Glutamatergic neuron (in vitro differentiated cells): Measurements from ENCODE around the gene TMEM198. TPM values are rescaled to one million over a fixed set of nuclear protein-coding genes. Genes with fewer than 3 reads are reported as not detected.

ENCODE experiments used
- DNase-seq: peaks from one replicate; pipeline ENCODE4 v3.0.0; 2022
- H3K27ac Mint-ChIP-seq: one replicate; pipeline ENCODE4 v1.8.0; 2020; ENCODE audit warnings: mild to moderate bottlenecking, mixed read lengths, inconsistent platforms; ENCODE audit not compliant: unreplicated experiment
- H3K27me3 Mint-ChIP-seq: one replicate; pipeline ENCODE4 v1.8.0; 2020; ENCODE audit warnings: mild to moderate bottlenecking, moderate library complexity, mixed read lengths, inconsistent platforms; ENCODE audit not compliant: unreplicated experiment
- H3K36me3 Mint-ChIP-seq: one replicate; pipeline ENCODE4 v1.8.0; 2020; ENCODE audit warnings: mild to moderate bottlenecking, mixed read lengths, inconsistent platforms; ENCODE audit not compliant: unreplicated experiment
- H3K4me1 Mint-ChIP-seq: one replicate; pipeline ENCODE4 v1.8.0; 2020; ENCODE audit warnings: mild to moderate bottlenecking, low read depth, mixed read lengths, inconsistent platforms; ENCODE audit not compliant: unreplicated experiment
- H3K4me3 Mint-ChIP-seq: one replicate; pipeline ENCODE4 v1.8.0; 2020; ENCODE audit warnings: mild to moderate bottlenecking, mixed read lengths, inconsistent platforms; ENCODE audit not compliant: unreplicated experiment
- H3K9me3 Mint-ChIP-seq: one replicate; pipeline ENCODE4 v1.8.0; 2020; ENCODE audit warnings: mild to moderate bottlenecking, moderate library complexity, mixed read lengths, inconsistent platforms; ENCODE audit not compliant: unreplicated experiment
- CTCF ChIP-seq: fragments of 200-600 bp; sonication (generic); IDR thresholded peaks from one replicate; pipeline ENCODE4 v1.5.0; 2021; ENCODE audit not compliant: partially characterized antibody, unreplicated experiment
- total RNA-seq: library from RNA; stranded (reverse); fragmentation: NEBNext Ultra II Directional; extraction: Animal tissue kit (Norgen Biotek cat#: 25700); gene quantifications from one replicate; pipeline ENCODE4 v1.2.1, GENCODE V29; 2021; ENCODE audit not compliant: unreplicated experiment

The TMEM198 gene
- total RNA-seq, 1 donor from 2014 or later = 40.9 TPM

DNA sequence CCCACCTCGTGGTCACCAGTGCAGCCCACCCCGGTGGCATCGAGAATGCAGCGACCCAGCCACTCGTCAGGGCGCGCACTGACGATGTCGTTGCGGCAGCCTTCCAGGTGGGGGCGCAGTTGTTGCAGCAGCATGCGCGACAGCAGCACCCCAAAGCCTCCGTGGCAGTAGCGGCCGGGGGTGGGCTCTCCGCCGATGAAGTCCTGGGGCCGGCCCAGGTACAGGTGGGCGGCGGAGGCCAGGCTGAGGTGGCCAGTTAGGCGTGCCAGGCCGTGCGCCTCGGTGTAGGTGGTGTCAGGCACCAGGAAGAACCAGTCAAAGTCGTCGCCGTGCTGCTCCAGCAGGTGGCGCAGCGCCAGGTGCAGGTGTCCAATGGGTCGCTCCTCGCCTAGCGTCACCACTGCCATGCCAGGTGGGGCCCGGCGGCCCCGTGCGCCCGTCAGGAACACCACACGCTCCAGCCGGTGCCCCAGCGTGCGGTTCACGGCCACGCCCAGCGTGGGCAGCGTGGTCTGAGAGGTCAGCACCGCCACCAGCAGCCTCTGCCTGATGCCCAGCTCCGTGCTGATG, 2.1 kb upstream of the TMEM198 start:
- no peak overlapping the region for H3K27ac Mint-ChIP-seq
- peaks cover 8% of the 10 kb centered on the region for H3K36me3 Mint-ChIP-seq
- DNase-seq = peak; percentile 92
- peaks cover 32% of the 10 kb centered on the region for H3K4me1 Mint-ChIP-seq
- H3K27me3 Mint-ChIP-seq = peaks cover 12% of the 10 kb centered on the region
- H3K4me3 Mint-ChIP-seq = no peak overlapping the region
- peaks cover 21% of the 10 kb centered on the region for H3K9me3 Mint-ChIP-seq
- peak; percentile 100 for TF ChIP-seq CTCF

- Mint-ChIP-seq H3K36me3 (peaks cover 13% of the 10 kb centered on the region), H3K4me3 (peak overlapping the region; percentile 90), H3K4me1 (peaks cover 26% of the 10 kb centered on the region), H3K9me3 (peaks cover 25% of the 10 kb centered on the region), H3K27ac (peak overlapping the region; percentile 54), H3K27me3 (peaks cover 16% of the 10 kb centered on the region)
- no peak for TF ChIP-seq CTCF
- no peak for DNase-seq
Observed at GRCh38 chr2:219542931-219543595, 765 bp upstream of the TMEM198 start.

GRCh38 chr2:219544567-219544966, 739 bp downstream of the TMEM198 start:
- Mint-ChIP-seq H3K9me3 (peaks cover 28% of the 10 kb centered on the region), H3K4me3 (peak overlapping the region; percentile 99), H3K27me3 (peaks cover 18% of the 10 kb centered on the region), H3K4me1 (peaks cover 24% of the 10 kb centered on the region), H3K27ac (peak overlapping the region; percentile 95), H3K36me3 (peaks cover 19% of the 10 kb centered on the region)
- no peak for TF ChIP-seq CTCF
- no peak for DNase-seq

- DNase-seq = no peak
- TF ChIP-seq CTCF = no peak
- Mint-ChIP-seq H3K27ac (peak overlapping the region; percentile 95), H3K9me3 (peaks cover 28% of the 10 kb centered on the region), H3K4me1 (peaks cover 24% of the 10 kb centered on the region), H3K27me3 (peaks cover 20% of the 10 kb centered on the region), H3K36me3 (peaks cover 19% of the 10 kb centered on the region), H3K4me3 (peak overlapping the region; percentile 99)
Observed at GRCh38 chr2:219545295-219545942, 1.6 kb downstream of the TMEM198 start.

GRCh38 chr2:219545943-219546352, 2.1 kb downstream of the TMEM198 start:
- Mint-ChIP-seq H3K4me1 (peaks cover 21% of the 10 kb centered on the region), H3K4me3 (peak overlapping the region; percentile 56), H3K9me3 (peaks cover 28% of the 10 kb centered on the region), H3K36me3 (peaks cover 19% of the 10 kb centered on the region), H3K27ac (no peak overlapping the region), H3K27me3 (peaks cover 21% of the 10 kb centered on the region)
- DNase-seq = no peak
- TF ChIP-seq CTCF = no peak
